H4 (cell line): ENCODE data around the gene PGLYRP1. TPM values are rescaled to one million over a fixed set of nuclear protein-coding genes. Genes with fewer than 3 reads are reported as not detected.
A peak's percentile ranks its signal among the peaks of the same experiment; 100 is the strongest.

Experiments used
- DNase-seq: peaks from one replicate; pipeline ENCODE4 v3.0.0-alpha.2; 2015; ENCODE audit warnings: low spot score
- total RNA-seq: library from RNA; depleted of rRNA; stranded (reverse); fragments of >200 nt; shearing (Covaris generic); gene quantifications from 2 replicates; pipeline ENCODE4 v1.2.3, GENCODE V29; 2014

Gene PGLYRP1
- total RNA-seq, 1 experiment from 2014 or later: not detected

DNA sequence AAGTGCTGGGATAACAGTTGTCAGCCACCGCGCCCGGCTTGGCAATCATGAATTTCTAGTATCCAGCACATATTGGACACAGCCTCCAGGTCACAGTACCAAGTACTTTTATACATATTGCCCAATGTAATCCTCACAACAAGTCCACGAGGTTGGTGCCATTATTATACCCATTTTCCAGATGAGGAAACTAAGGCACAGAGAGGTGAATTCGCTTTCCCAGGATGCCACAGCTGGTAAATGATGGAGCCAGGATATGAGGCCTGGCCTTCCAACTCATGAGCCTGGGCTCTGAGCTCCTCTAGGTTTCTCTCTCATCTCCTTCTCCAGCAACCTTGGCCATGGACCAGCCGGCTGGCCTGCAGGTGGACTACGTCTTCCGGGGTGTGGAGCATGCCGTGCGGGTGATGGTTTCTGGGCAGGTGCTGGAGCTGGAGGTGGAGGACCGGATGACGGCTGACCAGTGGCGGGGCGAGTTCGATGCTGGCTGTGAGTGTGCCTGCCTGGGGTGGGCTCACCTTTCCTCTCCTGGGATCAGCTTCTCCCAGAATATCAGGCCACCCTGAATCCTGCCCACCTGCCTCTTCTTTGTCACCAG lies 20.1 kb downstream of the PGLYRP1 start:
- DNase-seq: no peak

DNA sequence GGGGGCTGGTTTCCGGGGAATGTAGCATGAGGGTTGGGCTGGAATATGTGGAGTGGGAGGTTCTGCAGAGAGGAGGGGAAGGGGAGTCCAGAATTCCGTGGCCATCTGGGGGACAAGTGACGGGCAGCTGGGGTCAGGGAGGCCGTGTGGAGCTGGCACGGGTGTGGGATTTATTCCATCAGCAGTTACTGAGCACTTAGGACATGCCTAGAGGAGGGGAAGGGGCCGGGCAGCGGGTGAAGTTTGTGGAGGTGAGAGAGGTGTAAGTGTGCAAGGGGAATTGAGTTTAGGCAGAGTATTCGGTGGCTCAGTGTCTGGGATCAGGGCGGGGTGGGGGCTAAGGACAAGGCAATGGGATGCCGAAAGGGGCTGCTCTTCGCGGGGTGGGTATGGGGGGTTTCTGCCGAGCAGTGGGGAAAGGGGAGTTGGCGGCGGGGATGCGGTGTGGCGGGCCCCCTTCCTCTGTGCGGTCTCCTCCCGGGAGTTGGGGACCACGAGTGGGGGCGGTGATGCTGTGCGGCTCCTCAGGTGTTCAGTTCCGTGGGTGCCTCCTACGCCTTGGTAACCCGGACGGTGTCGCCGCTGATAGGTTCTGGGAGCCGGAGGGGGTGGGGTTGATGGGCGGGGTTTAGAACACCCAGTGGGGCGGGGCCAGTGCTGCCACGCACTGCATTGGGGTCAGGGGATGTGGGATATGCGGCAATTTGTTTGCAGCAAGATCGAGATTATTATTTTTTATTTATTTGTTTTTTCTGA lies 22.2 kb downstream of the PGLYRP1 start:
- DNase-seq: no peak

DNA sequence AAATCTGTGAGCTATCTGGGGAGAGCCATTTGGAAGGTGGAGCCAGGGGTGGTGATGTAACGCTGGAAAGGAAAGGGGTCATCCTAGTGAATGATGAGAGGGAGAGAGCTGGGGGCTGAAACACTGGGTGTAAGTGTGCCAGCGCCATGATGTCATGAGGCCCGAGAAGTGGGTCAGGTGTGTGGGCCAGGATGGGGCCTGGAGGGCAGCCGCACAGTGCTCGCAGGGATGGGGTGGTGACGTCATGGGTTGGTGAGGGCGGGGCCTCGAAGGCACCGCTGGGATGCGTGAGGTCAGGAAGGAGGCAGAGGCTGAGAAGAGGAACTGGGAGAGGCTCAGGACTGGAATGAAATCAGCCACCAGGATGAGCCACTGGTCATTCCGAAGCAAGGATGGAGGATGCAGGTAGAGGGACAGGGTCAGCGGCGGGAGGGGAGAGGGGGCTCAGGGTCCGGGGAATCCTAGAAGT lies 23.2 kb downstream of the PGLYRP1 start:
- DNase-seq: no peak

DNA sequence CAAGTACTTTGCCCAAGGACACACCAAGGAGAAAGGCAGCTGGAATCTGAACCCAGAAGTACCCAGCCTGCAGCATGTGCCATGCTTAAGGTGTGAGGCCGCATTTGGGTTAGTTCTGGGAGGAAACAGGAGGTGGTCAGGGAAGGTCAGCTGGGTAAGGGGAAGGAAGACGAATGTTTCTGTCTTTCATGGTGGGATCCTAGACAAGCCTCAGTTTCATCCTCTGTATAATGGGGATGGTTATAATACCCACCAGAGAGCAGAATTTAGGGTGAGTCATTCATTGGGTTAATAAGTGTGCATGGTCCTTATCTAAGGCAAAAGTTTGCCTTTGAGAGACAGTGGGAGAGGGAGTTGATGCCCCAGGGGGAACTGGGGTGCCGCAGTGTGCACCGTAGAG lies 24.0 kb downstream of the PGLYRP1 start:
- no peak for DNase-seq

DNA sequence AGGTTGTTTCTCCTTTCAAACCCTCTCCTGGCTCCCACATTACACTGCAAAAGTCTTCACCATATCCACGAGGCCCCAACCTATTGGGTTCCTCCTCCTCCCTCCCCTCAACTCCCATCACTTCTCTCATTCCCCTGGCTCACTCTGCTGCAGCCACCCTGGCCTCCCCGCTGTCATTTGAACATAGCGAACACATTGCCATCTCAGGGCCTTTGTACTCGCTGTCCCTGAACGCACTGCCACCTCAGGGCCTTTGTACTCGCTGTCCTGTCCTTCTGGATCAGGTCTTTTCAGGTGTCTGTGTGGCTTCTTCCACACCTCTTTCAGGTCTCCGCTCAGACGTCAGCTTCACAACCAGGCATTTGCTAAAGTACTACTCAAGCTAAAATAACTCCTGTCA lies 25.9 kb downstream of the PGLYRP1 start:
- no peak for DNase-seq

DNA sequence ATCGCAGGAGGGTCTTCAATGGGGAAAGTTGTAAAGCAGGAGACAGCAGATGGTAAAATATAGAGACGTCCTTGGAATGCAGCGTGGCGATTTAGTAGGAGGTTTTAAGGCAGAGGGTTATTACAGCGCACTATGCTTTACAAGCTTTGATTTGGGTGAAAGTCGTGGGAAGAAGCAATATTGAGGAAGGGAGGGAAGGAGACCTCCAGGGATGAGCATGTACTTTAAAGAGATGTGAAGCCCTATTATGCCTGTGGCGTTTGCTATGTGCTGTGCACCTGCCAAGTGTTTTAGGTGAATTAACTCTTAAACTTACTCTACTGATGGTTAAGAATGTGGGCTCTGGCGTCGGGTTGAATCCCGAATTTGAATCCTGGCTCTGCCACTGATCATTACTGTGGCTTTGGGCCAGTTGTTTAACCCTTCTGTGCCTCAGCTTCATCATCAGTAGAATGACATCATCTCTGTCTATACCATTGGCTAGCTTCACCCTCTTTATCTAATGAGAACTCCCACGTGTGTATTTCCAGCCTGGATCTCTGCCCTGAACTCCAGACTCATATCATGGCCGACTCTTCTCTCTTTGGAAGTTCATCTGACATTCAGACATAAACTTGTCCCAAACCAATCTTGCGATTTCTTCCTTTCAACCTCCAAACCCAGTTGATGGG lies 27.0 kb downstream of the PGLYRP1 start:
- DNase-seq: no peak

DNA sequence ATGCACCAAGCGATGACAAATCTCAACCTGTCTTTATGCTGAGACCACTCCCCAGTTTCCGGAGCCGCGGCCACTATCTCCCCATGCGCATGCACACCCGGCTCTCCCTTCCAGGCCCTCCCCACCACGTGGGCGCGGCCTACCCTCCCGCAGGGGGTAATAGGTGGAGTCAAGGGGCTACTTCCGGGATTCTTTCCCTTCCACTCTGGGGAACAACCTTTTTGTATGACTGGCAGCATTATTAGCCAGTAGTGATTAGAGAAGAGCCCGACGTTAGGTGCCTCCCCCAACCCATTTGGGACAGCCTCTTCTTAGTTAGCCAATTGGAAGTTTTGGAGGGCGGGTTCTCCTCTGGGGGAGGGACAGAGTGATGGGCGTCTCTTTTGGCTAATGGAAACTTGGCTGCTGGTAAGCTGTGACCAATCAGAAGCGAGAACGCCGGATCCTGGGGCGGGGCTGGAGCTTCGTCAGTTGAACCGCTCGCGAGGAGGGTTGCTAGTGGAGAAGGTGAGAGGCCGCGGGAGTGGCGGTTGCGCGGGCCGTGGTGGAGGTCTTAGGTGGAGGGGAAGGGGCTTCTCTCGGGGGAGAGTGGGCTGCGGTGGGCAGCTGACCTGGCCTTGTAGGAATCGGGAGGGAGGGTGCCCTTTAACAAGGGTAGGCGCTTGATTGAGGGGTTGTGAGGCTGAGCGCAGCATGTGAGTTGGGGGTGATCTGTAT lies 27.7 kb downstream of the PGLYRP1 start, which contains the start of gene CCDC61:
Gene CCDC61 (plus strand): TSS at position 470 of the 717 bp plus-strand sequence. CDS start 7,552 bp downstream, outside the sequence.
- peak; percentile 94 for DNase-seq

DNA sequence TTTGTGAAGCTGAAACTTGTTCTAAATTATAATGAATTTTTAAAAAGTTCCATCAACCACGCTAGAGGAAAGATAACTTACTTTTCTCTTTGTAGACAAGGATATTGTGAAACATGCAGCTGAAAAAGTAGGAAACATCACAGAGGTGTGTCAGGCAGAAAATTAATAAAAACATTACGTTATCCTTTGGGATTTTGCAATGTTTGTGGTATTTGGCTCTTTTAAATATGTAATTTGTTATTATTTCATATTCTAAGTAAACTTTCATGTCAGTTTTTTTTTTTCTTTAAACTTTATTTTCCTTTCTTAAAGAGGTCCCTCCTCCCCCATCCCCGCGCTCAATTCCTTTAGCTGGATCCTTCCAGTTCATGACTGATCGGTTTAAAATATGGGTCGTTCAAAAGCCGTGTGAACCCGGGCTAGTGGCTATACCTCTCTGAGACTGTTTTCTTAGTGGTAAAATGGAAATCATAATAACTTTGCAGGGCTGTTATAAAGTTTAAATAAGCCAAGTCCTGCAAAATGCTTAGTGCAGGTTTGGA lies 28.3 kb downstream of the PGLYRP1 start:
- no peak for DNase-seq

DNA sequence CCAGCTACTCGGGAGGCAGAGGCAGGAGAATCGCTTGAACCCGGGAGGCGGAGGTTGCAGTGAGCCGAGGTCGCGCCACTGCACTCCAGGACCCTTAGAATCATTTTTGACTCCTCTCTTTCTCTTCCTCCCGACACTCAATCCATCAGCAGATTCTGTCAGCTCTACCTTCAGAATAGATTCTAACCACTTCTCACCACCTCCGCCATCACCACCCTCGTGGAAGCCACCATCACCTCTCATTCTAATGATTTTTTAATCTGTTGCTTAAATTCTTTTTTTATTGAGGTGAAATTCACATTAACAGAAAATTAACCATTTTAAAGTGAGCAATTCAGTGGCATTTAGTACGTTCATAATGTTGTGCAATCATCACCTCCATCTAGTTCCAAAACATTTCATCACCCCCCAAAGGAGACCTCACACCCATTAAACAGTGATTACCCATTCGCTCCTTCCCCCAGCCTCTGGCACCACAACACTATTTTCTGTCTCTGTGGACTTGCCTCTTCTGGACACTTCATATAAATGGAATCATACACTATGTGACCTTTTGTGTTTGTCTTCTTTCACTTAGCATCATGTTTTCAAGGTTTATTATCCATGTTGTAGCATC lies 32.6 kb downstream of the PGLYRP1 start:
- DNase-seq: no peak

DNA sequence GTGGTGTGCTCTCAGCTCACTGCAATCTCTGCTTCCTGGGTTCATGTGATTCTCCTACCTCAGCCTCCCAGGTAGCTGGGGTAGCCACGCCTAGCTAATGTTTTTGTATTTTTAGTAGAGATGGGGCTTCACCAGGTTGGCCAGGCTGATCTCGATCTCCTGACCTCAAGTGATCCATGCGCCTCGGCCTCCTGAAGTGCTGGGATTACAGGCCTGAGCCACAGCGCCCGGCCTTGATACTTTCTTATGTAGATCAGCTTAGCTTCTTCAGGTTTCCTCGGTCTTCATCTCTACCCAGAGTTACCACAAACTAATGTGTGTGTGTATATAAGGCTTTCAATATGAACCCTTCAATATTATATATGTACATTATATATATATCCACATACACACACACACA lies 37.5 kb downstream of the PGLYRP1 start:
- no peak for DNase-seq

DNA sequence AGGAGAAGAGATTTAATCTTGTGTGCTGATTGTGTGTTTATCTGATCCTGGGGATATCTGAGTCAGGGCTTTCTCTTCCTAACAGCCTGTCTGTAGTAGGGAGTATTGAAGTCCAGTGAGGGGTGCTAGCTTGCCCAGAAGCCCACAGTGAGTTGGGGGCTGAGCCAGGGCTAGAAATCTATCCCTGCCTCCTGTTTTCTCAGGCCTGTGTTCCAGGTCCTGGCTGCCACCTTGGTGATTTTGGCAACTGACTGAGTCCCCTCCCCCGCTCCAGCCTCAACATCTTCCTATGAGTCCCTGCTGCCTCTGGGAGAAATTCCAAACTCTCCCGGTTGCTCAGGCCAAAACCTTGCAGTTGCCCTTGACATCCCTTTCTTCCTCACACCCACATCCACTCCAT lies 41.5 kb downstream of the PGLYRP1 start:
- no peak for DNase-seq

DNA sequence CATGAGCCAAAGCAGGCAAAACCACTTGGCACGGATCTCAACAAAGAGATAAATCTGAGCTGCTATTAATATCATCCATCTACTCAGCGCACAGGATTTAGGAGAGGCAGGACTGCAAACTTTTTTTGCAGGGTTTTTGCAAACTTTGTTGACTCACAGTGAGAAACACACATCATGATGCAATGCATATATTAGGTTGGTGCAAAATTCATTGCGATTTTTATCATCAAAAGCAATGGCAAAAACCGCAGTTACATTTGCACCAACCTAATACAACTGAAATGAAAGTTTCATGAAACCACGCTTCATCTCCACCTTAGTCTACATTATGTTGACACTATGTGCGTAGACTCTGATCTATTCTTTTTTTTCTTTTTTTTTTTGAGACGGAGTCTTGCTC lies 44.7 kb downstream of the PGLYRP1 start:
- no peak for DNase-seq

DNA sequence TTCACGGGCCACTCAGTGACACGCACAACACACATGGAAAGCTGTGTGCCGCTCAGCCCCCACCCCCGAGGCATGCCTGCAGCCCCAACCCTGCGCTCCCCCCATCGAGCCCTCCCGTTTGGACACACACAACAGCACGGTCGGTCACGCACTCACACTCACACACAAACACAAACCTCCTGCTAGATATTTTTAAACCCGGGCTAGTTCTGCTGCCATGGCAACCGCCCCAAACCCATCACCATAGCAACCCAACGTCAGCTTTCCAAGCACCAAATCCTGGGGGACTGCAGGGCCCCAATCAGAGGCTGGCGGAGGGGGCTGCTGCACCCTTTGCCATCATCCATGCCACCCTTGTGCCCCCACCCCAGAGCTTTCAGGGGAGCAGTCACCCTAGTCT lies 46.7 kb downstream of the PGLYRP1 start:
- DNase-seq: no peak

DNA sequence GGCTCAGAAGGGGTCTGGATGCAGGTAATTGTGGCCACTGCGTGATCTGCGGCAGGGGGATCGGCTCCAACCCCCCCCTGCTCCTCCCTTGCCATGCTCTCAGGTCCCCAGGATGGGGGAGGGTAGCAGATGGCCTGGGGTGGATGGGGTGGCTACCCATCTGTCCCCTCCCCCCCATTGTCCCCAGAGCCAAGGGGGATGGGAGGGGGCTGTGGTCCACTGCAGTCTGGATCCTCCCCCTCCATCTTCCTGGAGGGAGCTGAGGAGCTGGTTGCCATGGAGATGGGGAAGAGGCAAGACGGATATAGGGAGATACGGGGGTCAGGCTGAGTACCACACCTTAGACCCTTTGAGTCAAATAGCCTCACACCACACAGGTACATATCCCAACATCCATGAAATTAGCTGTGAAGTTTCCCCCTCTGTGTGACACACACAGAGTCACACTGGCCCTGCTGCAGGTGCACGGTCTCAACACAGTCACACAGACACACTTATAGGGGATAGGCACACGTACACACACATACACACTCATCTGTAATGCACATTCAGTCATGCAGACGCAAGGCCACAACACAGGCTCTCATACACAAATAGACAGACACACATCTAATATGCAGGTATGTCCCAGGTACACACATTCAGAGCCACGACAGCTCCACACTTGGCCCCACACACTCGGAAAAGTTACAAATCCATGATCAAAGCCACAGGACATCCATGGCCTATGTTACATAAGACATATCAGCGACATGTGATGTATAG lies 47.4 kb downstream of the PGLYRP1 start:
- DNase-seq: no peak

DNA sequence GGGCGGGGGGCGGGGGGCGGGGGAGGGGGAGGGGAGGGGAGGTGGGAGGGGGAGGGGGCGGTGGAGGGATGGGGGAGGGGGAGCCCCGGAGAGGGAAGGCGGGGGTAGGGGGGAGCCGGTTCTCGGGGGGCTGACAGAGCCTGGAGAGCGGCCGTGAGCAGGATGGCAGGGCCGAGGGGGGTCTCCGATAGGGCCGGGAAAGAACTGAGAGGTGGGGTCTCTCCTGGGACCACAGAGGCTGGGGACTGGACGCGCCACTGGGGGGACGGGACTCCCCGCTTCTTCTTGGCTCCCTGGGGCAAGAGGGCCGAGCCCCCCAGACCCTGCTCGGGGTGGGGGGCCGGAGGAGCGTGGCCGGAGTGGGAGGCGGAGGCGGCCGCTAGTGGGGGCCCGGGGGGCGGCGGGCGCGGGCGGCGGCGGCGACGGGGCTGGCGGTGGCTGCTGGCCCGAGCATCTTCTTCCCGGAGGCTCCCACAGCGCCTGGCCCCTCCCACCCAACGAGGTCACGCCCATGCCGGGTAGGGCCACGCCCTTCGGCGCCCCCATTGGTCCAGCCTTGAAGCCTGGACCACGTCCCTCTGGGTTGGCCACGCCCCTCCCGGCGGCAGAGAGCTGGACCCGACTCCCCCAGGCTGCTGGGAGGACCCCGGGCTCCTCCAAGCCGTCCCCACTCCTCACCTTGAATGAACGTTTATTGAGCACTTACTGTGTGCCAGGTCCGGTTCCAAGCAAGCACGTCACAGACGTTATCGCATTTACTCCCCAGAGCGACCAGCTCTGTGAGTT lies 49.1 kb downstream of the PGLYRP1 start, which contains the start of gene NOVA2:
Gene NOVA2 (minus strand): TSS at position 313 of the 786 bp plus-strand sequence. CDS start 514 bp downstream, outside the sequence.
- peak; percentile 56 for DNase-seq

DNA sequence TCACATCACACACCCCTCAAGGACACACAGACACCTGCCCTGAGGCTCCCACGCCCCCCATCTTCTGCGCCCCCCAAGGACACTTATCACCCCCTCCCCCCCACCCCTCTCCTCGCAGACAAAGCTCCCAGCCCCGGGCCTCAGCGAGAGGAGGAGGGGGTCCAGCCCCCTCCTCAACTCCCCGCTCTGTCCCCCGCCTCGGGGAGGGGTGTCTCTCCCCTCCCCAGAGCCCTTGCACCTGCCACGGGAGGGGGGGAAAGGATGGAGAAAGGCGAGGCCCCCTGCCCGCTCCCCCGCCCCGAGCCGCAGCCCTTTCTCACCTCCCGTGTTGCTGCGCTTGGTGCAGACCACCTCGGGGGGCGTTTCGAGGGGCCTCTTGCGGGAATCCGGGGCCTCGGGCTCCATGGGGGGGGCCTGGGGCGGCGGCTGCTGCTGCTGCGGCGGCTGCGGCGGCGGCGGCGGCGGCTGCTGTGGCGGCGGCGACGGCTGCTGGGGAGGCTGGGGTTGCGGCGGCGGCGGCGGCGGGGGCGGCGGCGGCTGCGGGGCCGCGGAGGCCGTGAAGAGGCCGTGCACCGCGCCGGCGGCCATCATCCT lies 49.8 kb downstream of the PGLYRP1 start:
- no peak for DNase-seq

DNA sequence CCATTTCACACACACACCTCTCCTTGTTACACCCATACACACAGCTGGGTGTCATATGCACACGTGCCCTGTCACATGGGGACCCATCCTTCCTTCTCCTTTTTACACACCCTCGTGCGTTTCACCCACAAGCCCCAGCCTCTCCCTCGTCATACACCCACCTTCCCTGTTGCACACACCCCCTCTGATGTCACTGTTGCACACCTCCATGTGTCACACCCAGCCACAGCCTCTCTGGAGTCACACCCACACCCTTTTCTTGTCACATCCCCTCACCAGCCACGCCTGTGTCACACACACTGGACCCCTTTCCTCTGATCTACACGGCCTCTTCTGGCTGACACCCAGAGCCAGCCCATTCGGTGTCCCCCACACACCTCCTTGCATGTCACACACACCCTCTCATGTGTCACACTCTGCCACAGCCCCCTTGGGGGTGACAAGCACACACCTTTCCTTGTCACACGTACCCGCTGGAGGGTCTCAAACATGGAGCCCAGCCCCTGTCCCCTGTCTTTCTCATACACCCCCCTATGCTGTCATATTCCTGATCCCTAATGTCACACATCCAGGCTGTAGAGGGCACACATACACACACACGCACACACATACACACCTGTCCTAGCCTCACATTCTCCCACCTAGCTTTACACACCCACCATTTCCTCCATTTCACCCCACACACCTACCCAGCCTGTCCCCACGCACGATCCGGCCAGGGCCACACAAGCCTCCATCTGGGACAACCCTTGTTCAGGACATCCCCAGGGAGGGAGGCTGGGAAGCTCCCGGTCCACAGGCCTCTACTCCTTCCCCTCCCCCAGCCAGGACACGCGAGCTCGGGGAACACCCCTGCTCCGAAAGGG lies 50.5 kb downstream of the PGLYRP1 start:
- DNase-seq: no peak

DNA sequence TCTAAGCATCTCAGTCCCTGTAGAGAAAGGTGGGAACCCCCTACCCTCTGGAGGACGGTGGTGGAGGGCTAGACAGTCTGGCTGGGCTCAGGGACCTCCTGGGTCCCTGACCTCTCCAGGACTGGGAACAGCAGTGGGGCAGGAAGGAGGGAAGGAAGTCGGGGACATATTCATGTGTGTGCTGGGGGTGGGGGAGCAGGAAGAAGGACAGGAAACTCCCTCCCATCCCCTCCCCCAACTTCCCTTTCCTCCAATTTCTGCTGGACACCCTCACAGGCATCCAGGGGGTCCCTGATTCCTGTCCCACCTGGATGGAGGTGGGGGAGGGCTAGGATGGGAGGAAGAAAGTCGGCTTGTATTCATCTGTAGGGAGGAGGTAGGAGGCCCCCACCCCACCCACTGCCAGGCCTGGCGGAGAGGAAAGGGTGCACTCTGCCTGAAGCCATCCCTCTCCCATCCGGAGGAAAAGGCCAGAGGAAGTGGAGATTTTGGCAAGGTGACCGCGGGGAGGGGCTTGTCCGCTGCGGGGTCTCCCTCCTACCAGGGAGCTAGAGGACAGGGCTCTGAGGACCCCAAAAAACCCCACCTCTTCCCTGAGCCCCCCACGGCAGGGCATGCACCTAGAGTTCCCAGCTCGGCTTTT lies 51.5 kb downstream of the PGLYRP1 start:
- DNase-seq: no peak
